Brain microvascular endothelial cell (primary cell): ENCODE measurements around the gene LRRC8A.

Source experiments
- DNase-seq: peaks from one replicate; pipeline ENCODE4 v3.0.0-alpha.2; 2020
- H3K27ac ChIP-seq: fragments of 250-450 bp; sonication (Bioruptor Pico); 2 replicates; pipeline ENCODE4 v1.5.1; 2020; ENCODE audit warnings: mild to moderate bottlenecking, moderate library complexity
- H3K27me3 ChIP-seq: fragments of 250-450 bp; sonication (Bioruptor Pico); replicated peaks from 2 replicates; pipeline ENCODE4 v1.5.1; 2020; ENCODE audit warnings: mild to moderate bottlenecking
- H3K36me3 ChIP-seq: fragments of 250-450 bp; sonication (Bioruptor Pico); replicated peaks from 2 replicates; pipeline ENCODE4 v1.5.1; 2020; ENCODE audit warnings: mild to moderate bottlenecking
- H3K4me3 ChIP-seq: 2 replicates; pipeline ENCODE4 v1.5.1; 2011; ENCODE audit warnings: low read depth, mild to moderate bottlenecking, control low read depth, low read length, moderate library complexity
- CTCF ChIP-seq: IDR thresholded peaks from 2 replicates; pipeline ENCODE4 v1.5.1; 2011; ENCODE audit warnings: low read depth, mild to moderate bottlenecking, moderate library complexity, low read length, control low read depth, inconsistent platforms; ENCODE audit errors: missing control alignments
- in situ Hi-C: cut with HindIII; loops from 2 replicates; pipeline ENCODE4 v1.10.0; 2017; ENCODE audit warnings: low sequenced_read_pairs, low pct_ligation_motif_present

LRRC8A gene

DNA sequence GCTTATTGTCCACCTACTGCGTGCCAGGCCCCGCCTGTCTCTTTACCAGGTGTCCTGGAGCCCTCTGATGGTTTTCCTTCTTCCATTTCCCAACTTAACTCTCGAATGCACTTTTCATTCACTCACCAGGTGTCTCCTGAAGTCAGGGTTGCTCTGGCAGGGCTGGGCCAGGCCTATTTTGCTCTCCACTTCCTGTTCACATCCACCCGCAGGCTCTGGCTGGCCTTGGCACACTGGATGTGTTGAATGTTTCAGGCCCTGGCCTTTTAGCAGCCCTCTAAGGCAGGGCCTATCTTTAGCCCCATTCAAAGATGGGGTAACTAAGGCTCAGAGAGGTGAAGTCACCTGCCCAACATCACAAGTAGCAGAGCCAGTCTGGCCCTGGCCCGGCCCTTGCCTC is 16.4 kb downstream of the LRRC8A start:
- no peak overlapping the region for H3K27ac ChIP-seq
- no peaks in the 10 kb centered on the region for H3K27me3 ChIP-seq
- H3K4me3 ChIP-seq, result no peak overlapping the region
- no peak for TF ChIP-seq CTCF
- DNase-seq, result no peak
- in situ Hi-C loops, result no loop called here
- H3K36me3 ChIP-seq, result peaks cover 26% of the 10 kb centered on the region

- Histone ChIP-seq H3K4me3 (no peak overlapping the region), H3K36me3 (peaks cover 24% of the 10 kb centered on the region), H3K27ac (no peak overlapping the region), H3K27me3 (no peaks in the 10 kb centered on the region)
- no peak for TF ChIP-seq CTCF
- in situ Hi-C loops, result no loop called here
- no peak for DNase-seq
Observed at GRCh38 chr9:128898845-128899565, 17.1 kb downstream of the LRRC8A start.

DNA sequence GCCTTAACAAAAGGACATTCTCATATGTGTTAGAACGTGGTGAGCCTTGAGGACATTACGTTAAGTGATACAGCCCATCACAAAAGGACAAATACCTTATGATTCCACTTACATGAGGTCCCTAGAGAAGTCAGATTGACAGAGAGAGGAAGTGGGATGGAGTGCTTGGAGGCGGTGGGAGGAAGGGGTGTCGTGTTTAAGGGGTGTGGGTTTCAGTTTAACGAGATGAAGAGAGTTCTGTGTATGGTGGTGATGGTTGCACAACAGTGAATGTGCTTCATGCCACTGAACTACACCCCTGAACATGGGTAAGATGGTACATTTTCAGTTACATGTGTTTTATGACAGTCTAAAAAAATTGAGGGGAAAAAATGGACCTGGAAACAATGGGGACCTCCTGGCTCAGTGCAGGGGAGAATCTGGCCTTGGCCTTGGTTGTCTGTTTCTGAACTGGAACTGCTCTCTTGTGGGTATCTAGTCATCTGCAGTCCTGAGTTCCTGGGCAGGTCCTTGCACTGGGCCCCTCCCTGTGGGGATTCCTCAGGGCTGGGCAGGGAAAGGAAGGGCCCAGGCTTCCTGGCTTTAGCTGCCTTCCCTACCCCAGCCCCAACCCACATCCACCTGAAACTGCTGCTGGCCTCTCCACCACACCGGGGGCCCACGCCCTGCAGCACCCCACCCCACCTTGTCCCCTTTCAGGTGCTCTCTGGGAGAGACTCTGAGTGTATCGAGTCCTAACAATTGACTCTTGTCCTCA is 17.8 kb downstream of the LRRC8A start:
- Histone ChIP-seq H3K4me3 (no peak overlapping the region), H3K27ac (no peak overlapping the region), H3K36me3 (peaks cover 22% of the 10 kb centered on the region), H3K27me3 (no peaks in the 10 kb centered on the region)
- DNase-seq, result no peak
- in situ Hi-C loops, result no loop called here
- TF ChIP-seq CTCF, result no peak

- no peak for TF ChIP-seq CTCF
- H3K27me3 ChIP-seq, result no peaks in the 10 kb centered on the region
- H3K4me3 ChIP-seq, result no peak overlapping the region
- no peak overlapping the region for H3K27ac ChIP-seq
- in situ Hi-C loops, result no loop called here
- peaks cover 16% of the 10 kb centered on the region for H3K36me3 ChIP-seq
- DNase-seq, result no peak
Observed at GRCh38 chr9:128901379-128901778, 19.4 kb downstream of the LRRC8A start.

DNA sequence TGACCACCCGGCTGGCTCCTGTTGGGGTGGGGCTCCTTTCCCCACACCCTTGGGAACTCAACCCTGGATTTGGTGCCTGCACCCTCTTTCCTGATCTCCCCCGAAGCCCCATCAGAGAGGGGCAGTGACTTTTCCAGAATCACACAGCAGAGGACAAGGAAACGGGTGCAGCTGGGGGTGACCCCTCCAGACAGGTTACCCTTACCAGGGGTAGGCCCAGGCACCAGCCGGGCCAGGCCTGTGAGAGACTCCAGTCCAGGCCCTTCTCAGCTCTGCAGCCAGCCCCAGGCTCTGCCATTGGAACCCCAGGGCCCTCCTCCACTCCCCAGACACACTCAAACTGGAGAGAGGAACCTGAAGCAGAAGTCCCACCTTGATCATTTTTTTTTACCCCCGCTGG is 19.9 kb downstream of the LRRC8A start:
- H3K4me3 ChIP-seq, result no peak overlapping the region
- H3K27ac ChIP-seq, result no peak overlapping the region
- in situ Hi-C loops, result no loop called here
- H3K27me3 ChIP-seq, result no peaks in the 10 kb centered on the region
- TF ChIP-seq CTCF, result no peak
- H3K36me3 ChIP-seq, result peaks cover 14% of the 10 kb centered on the region
- DNase-seq, result no peak
